NB4 (cell line): Measurements from ENCODE around the gene IDS.

Source experiments
- DNase-seq: peaks from one replicate; pipeline ENCODE4 v3.0.0; 2010; ENCODE audit warnings: low read depth
- H3K4me3 ChIP-seq: one replicate; pipeline ENCODE4 v1.5.1; 2011; ENCODE audit warnings: mild to moderate bottlenecking, low read depth, low read length, moderate library complexity
- MYC ChIP-seq: IDR thresholded peaks from 2 replicates; pipeline ENCODE4 v1.6.1; 2011; ENCODE audit warnings: low read depth, low read length
- POLR2A ChIP-seq: IDR thresholded peaks from 2 replicates; pipeline ENCODE4 v1.6.1; 2011; ENCODE audit warnings: mild to moderate bottlenecking; ENCODE audit not compliant: insufficient read length; ENCODE audit errors: extremely low read depth
- TF ChIP-seq, protein P1 (sequence below): IDR thresholded peaks from 2 replicates; pipeline ENCODE4 v1.6.1; 2011; ENCODE audit warnings: low read depth, low read length
- TF ChIP-seq, protein P2 (sequence below): IDR thresholded peaks from one replicate; pipeline ENCODE4 v1.5.1; 2012; ENCODE audit warnings: low read depth, low read length

IDS gene

DNA sequence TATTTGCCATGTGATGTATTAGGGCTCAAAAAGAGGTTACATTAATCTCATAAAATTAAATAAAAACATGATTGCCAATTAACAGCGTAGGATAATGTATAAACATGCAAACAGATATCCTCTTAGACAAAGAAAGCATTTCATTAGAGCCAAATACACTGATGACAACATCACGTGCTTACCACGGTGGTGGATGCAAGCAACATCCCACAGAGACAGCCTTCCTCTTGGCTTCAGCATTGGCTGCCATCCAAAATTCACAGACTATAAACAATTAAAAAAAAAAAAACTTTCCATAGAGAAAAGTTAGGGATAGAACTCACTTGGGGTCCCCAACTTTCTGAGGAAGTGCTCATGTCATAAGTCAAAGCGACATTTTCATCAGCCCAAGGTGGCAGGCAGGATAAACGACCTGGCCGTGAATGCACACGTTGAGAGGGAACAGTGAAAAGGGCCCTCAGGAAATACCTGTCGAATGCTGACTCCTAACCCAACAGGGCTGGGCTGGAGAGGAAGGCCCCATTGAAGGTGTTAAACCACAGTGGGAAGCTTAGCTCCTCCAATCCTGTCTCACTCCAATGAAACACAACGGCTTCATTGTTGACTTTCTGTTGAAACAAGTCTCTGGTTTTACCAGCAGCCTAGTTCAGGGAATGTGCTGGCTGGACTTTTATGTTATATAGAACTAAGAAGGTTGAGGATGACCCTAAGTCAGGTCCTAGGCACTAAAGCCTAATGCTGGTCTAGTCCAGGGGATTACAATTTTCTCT lies 48.4 kb downstream of the IDS start:
- DNase-seq, result no peak

DNA sequence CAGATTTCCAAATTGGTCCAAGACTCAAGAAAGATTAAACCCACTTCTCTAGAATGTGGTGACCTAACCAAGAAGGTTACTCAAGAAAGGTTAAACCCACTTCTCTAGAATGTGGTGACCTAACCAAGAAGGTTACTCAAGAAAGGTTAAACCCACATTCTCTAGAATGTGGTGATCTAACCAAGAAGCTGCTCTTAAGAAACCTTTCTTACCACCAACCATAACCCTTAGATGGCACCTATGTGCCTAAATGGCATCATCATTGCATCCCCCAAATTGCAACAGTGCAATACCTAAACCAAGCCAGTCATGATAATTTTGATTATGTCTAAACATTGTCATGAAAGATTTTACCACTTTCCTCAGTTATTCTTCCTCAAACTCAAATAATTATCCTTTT lies 49.2 kb downstream of the IDS start:
- TF ChIP-seq POLR2A (no peak), MYC (no peak)
- TF ChIP-seq, protein P1, sequence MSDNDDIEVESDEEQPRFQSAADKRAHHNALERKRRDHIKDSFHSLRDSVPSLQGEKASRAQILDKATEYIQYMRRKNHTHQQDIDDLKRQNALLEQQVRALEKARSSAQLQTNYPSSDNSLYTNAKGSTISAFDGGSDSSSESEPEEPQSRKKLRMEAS, result no peak
- TF ChIP-seq, protein P2, sequence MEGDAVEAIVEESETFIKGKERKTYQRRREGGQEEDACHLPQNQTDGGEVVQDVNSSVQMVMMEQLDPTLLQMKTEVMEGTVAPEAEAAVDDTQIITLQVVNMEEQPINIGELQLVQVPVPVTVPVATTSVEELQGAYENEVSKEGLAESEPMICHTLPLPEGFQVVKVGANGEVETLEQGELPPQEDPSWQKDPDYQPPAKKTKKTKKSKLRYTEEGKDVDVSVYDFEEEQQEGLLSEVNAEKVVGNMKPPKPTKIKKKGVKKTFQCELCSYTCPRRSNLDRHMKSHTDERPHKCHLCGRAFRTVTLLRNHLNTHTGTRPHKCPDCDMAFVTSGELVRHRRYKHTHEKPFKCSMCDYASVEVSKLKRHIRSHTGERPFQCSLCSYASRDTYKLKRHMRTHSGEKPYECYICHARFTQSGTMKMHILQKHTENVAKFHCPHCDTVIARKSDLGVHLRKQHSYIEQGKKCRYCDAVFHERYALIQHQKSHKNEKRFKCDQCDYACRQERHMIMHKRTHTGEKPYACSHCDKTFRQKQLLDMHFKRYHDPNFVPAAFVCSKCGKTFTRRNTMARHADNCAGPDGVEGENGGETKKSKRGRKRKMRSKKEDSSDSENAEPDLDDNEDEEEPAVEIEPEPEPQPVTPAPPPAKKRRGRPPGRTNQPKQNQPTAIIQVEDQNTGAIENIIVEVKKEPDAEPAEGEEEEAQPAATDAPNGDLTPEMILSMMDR, result no peak
- DNase-seq, result no peak
- no peak overlapping the region for H3K4me3 ChIP-seq

More for the DNA sequence above, 48.4 kb downstream of the IDS start:
- TF ChIP-seq POLR2A (no peak), MYC (no peak)
- TF ChIP-seq, protein P1, result no peak
- TF ChIP-seq, protein P2, result no peak
- no peak overlapping the region for H3K4me3 ChIP-seq

DNA sequence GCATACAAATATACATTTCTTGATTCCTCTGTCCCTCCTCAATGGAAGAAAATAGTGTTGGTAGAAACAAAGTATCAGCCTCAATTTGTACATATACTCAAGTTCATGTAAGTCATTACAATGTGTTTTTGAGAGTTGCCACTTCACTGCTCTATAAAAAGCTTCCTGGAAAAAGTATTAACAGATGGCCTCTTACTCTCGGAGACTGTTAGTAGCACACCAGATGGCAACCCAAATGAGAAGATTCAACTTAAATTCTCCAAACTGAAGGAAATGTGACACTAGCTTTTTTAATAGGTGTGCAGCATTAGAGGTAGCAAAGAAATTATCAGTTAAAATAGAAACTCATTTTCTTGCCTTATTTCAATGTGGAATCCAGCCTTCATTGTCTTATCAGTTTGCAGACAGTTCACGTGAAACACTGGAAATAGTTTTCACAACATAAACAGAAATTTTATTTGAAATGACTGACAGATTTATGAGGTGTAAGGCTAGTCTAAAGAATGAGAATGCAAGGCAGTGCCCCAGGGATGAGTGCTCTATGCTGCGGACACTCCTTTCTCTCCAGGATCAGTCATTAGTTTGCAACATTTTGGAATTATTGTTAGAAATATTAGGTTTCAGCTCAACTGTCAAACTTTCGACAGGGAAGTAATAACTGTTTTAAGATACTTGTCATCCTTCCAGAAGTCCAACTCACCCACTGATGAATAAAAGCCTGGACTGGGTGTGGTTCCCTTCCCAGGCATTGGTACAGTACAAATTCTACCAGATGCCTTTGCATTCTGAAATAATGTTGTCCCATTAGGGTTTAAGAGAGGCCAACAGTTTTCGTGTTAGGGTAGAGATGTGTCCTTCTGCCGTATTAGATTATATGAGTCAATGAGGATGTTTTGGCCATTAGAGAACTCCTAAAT lies 50.9 kb downstream of the IDS start:
- TF ChIP-seq MYC (no peak), POLR2A (no peak)
- TF ChIP-seq, protein P1, result no peak
- TF ChIP-seq, protein P2, result no peak
- DNase-seq, result no peak
- H3K4me3 ChIP-seq, result no peak overlapping the region

DNA sequence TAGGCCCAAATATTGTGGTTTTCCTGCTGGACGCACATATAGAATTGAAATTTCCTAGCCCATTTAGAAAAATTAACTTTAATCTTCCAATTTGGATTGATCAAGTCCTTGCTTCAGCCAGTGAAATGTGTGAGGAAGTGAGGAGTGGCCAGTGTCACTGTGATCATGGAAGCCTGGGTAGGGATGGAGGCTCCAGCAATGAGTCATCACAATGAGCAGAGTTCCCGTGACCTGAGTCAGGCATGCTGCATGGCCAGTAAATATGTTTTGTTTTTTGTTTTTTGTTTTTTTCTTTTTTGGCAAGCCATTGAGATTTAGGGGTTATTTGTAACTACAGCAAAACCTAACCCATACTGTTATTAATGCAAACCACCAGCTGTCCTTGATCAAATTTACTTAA lies 52.1 kb downstream of the IDS start:
- no peak for DNase-seq
- TF ChIP-seq MYC, result no peak
- TF ChIP-seq, protein P1, result no peak
- no peak for TF ChIP-seq POLR2A
- TF ChIP-seq, protein P2, result no peak
- H3K4me3 ChIP-seq, result no peak overlapping the region

DNA sequence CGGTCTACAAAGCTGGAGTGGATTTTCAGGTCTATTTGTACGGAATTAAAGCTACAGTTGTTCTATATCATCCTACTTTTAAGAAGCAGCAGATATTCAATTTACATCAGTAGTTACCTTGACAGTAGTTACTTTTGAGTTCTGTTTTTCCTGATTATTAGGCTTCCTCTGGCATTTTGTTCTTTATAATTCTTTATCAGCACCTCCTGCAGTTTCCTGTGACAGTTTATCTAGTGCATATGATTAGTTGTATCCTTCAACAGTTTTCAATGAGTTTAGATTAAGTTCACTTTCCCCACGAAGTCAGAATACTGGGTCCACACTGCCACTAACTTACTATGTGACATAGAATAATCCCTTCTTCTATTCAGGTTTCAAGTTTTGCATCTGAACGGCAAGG lies 71.7 kb downstream of the IDS start:
- H3K4me3 ChIP-seq, result no peak overlapping the region
- DNase-seq, result no peak
- TF ChIP-seq, protein P2, result no peak
- TF ChIP-seq MYC, result no peak
- TF ChIP-seq POLR2A, result no peak
- TF ChIP-seq, protein P1, result no peak
